Ishikawa (cell line): Measurements from ENCODE around the gene CLDN2.

Experiments used
- CEBPB ChIP-seq: IDR thresholded peaks from 2 replicates; pipeline ENCODE4 v1.6.1; 2012
- CREB1 ChIP-seq: IDR thresholded peaks from 2 replicates; pipeline ENCODE4 v1.6.1; 2012; ENCODE audit warnings: low read depth
- EGR1 ChIP-seq: IDR thresholded peaks from 2 replicates; pipeline ENCODE4 v1.6.1; 2012
- EP300 ChIP-seq: IDR thresholded peaks from 2 replicates; pipeline ENCODE4 v1.6.1; 2012; ENCODE audit warnings: borderline replicate concordance
- FOXM1 ChIP-seq: IDR thresholded peaks from 2 replicates; pipeline ENCODE4 v1.6.1; 2012; ENCODE audit warnings: low read depth, borderline replicate concordance
- MAX ChIP-seq: IDR thresholded peaks from 2 replicates; pipeline ENCODE4 v1.6.1; 2012
- NFIC ChIP-seq: IDR thresholded peaks from 2 replicates; pipeline ENCODE4 v1.6.1; 2012
- RAD21 ChIP-seq: IDR thresholded peaks from 2 replicates; pipeline ENCODE4 v1.6.1; 2012; ENCODE audit warnings: low read depth
- REST ChIP-seq: IDR thresholded peaks from 2 replicates; pipeline ENCODE4 v1.6.1; 2012; ENCODE audit warnings: low read depth, mild to moderate bottlenecking
- TAF1 ChIP-seq: IDR thresholded peaks from 2 replicates; pipeline ENCODE4 v1.6.1; 2012; ENCODE audit warnings: low read depth, mild to moderate bottlenecking
- TCF12 ChIP-seq: IDR thresholded peaks from 2 replicates; pipeline ENCODE4 v1.6.1; 2012; ENCODE audit warnings: low read depth
- TEAD4 ChIP-seq: IDR thresholded peaks from 2 replicates; pipeline ENCODE4 v1.6.1; 2012
- USF1 ChIP-seq: IDR thresholded peaks from 2 replicates; pipeline ENCODE4 v1.6.1; 2012
- YY1 ChIP-seq: IDR thresholded peaks from 2 replicates; pipeline ENCODE4 v1.6.1; 2012; ENCODE audit warnings: low read depth
- ZBTB7A ChIP-seq: IDR thresholded peaks from 2 replicates; pipeline ENCODE4 v1.6.1; 2012; ENCODE audit warnings: low read depth

The CLDN2 gene

GRCh38 chrX:106901781-106902219 lies 18.4 kb upstream of the CLDN2 start:
- no peak for TF ChIP-seq YY1
- TF ChIP-seq MAX: no peak
- no peak for TF ChIP-seq ZBTB7A
- TF ChIP-seq EGR1: no peak
- TF ChIP-seq NFIC: no peak
- no peak for TF ChIP-seq TEAD4
- TF ChIP-seq CEBPB: no peak
- TF ChIP-seq TAF1: no peak
- TF ChIP-seq RAD21: no peak
- no peak for TF ChIP-seq TCF12
- no peak for TF ChIP-seq CREB1
- TF ChIP-seq FOXM1: no peak
- no peak for TF ChIP-seq REST
- no peak for TF ChIP-seq USF1
- no peak for TF ChIP-seq EP300

- no peak for TF ChIP-seq TEAD4
- TF ChIP-seq REST: no peak
- TF ChIP-seq EP300: no peak
- TF ChIP-seq YY1: no peak
- no peak for TF ChIP-seq EGR1
- no peak for TF ChIP-seq NFIC
These were observed 17.5 kb upstream of the CLDN2 start for GRCh38 chrX:106902684-106903083.

GRCh38 chrX:106903291-106903824 lies 16.8 kb upstream of the CLDN2 start, which contains the start of gene RIPPLY1:
Gene RIPPLY1 (minus strand): TSS chrX:106903341. CDS start chrX:106903287, 54 bp downstream.
- TF ChIP-seq FOXM1 (no peak), TCF12 (no peak)

- TF ChIP-seq EP300 (no peak), TAF1 (no peak), MAX (no peak), REST (no peak), CEBPB (no peak), FOXM1 (no peak), CREB1 (no peak), YY1 (no peak), TCF12 (no peak), TEAD4 (no peak), USF1 (no peak), NFIC (no peak), EGR1 (no peak), ZBTB7A (no peak)
These were observed 16.2 kb upstream of the CLDN2 start for GRCh38 chrX:106903856-106904528.
